GM18519 (cell line): ENCODE data around the gene SLC7A6OS.
A peak's percentile ranks its signal among the peaks of the same experiment; 100 is the strongest.

ENCODE experiments used
- ATAC-seq: cut with Tn5 transposase; IDR thresholded peaks from one replicate; pipeline ENCODE4 v1.9.1; 2021; ENCODE audit warnings: mild to moderate bottlenecking, moderate library complexity; ENCODE audit not compliant: unreplicated experiment, low FRiP score

SLC7A6OS gene

GRCh38 chr16:68345351-68345810 lies 34.6 kb upstream of the SLC7A6OS start:
- ATAC-seq: no peak

GRCh38 chr16:68344252-68344651 lies 33.5 kb upstream of the SLC7A6OS start:
- no peak for ATAC-seq

GRCh38 chr16:68343137-68343536 lies 32.4 kb upstream of the SLC7A6OS start:
- ATAC-seq: no peak

- ATAC-seq: no peak
Observed at GRCh38 chr16:68342620-68343019, 31.9 kb upstream of the SLC7A6OS start.

- ATAC-seq: no peak
Observed at GRCh38 chr16:68339214-68339613, 28.5 kb upstream of the SLC7A6OS start.

GRCh38 chr16:68338326-68339119 lies 27.8 kb upstream of the SLC7A6OS start:
- ATAC-seq: no peak

GRCh38 chr16:68335175-68335574 lies 24.4 kb upstream of the SLC7A6OS start:
- ATAC-seq: no peak

- no peak for ATAC-seq
Observed at GRCh38 chr16:68332411-68333121, 21.8 kb upstream of the SLC7A6OS start.

GRCh38 chr16:68331879-68332410 lies 21.2 kb upstream of the SLC7A6OS start:
- ATAC-seq: no peak

- no peak for ATAC-seq
Observed at GRCh38 chr16:68328860-68329390, 18.2 kb upstream of the SLC7A6OS start.

- peak; percentile 61 for ATAC-seq
Observed at GRCh38 chr16:68328151-68328859, 17.6 kb upstream of the SLC7A6OS start.

- ATAC-seq: no peak
Observed at GRCh38 chr16:68324780-68325357, 14.1 kb upstream of the SLC7A6OS start.

- ATAC-seq: no peak
Observed at GRCh38 chr16:68324336-68324735, 13.6 kb upstream of the SLC7A6OS start.

- no peak for ATAC-seq
Observed at GRCh38 chr16:68319185-68319908, 8.6 kb upstream of the SLC7A6OS start.

- ATAC-seq: no peak
Observed at GRCh38 chr16:68313116-68313515, 2.4 kb upstream of the SLC7A6OS start.

GRCh38 chr16:68310437-68310773 lies 341 bp downstream of the SLC7A6OS start:
- peak; percentile 11 for ATAC-seq

- ATAC-seq: no peak
Observed at GRCh38 chr16:68309799-68310198, 947 bp downstream of the SLC7A6OS start.

GRCh38 chr16:68306633-68307032 lies 4.1 kb downstream of the SLC7A6OS start:
- no peak for ATAC-seq

- no peak for ATAC-seq
Observed at GRCh38 chr16:68300734-68301459, 9.8 kb downstream of the SLC7A6OS start.
